Endothelial cell of umbilical vein (primary cell): ENCODE data around the gene ATAD1. TPM values are rescaled to one million over a fixed set of nuclear protein-coding genes. Genes with fewer than 3 reads are reported as not detected.

Experiments
- BruUV-seq: library from RNA; stranded (reverse); fragments of 400-500 nt; replicated peaks from 2 replicates; lab custom pipeline; 2021; lab: Mats Ljungman, UMichigan
- CTCF ChIA-PET: fragments of 300-600, 350-600 bp; sonication (Branson Sonifier 250); formaldehyde crosslinking; loops from one replicate; lab custom pipeline; 2021; ENCODE audit warnings: antibody characterized with exemption, inconsistent platforms; lab: Charles Lee
- POLR2A ChIA-PET: fragments of 300-600, 350-600 bp; sonication (Branson Sonifier 250); formaldehyde crosslinking; loops from one replicate; lab custom pipeline; 2021; ENCODE audit warnings: antibody characterized with exemption, inconsistent platforms; lab: Charles Lee
- DNase-seq: peaks from one replicate; pipeline ENCODE4 v3.0.0-alpha.2; 2011; ENCODE audit warnings: low read depth, low spot score
- FAIRE-seq: peaks from 2 replicates; lab custom pipeline; 2011; peaks lifted over from hg19 to GRCh38; lab: Jason Lieb, UNC
- H2AFZ ChIP-seq: 2 replicates; pipeline ENCODE4 v1.6.0; 2012; ENCODE audit warnings: low read depth, low read length, control low read depth, inconsistent platforms
- H3K27ac ChIP-seq: 2 replicates; pipeline ENCODE4 v1.5.1; 2011; ENCODE audit warnings: low read depth, mild to moderate bottlenecking, control low read depth, low read length, moderate library complexity; ENCODE audit not compliant: insufficient read depth
- H3K27me3 ChIP-seq, 2 experiments: 2 replicates each; pipeline versions ENCODE4 v1.6.0 to v1.6.1; 2011; ENCODE audit warnings: low read length in 2 of 2, mixed read lengths in 1 of 2; ENCODE audit not compliant: control insufficient read depth in 2 of 2, insufficient read depth in 2 of 2
- H3K36me3 ChIP-seq, 2 experiments: 2 replicates in 1 of 2; 3 replicates in 1 of 2; pipeline ENCODE4 v1.5.1; 2011; ENCODE audit warnings: low read length in 2 of 2, mild to moderate bottlenecking in 1 of 2, moderate library complexity in 1 of 2; ENCODE audit not compliant: control insufficient read depth in 2 of 2, insufficient read depth in 2 of 2; ENCODE audit errors: extremely low read depth in 1 of 2
- H3K4me1 ChIP-seq: 3 replicates; pipeline ENCODE4 v1.5.1; 2011; ENCODE audit warnings: mild to moderate bottlenecking, low read length; ENCODE audit not compliant: control insufficient read depth, insufficient read depth; ENCODE audit errors: extremely low read depth
- H3K4me2 ChIP-seq: 2 replicates; pipeline ENCODE4 v1.6.1; 2011; ENCODE audit warnings: low read length, control low read depth, mixed read lengths; ENCODE audit not compliant: insufficient read depth
- H3K4me3 ChIP-seq, 3 experiments: fragments of 200-600 bp in 1 of 3; sonication (generic), shearing (Covaris generic) in 1 of 3; replicated peaks in 1 of 3; 2 replicates each; pipeline ENCODE4 v1.5.1; 2011 to 2016; ENCODE audit warnings: control low read depth in 3 of 3, low read length in 3 of 3, mild to moderate bottlenecking in 2 of 3, inconsistent platforms in 1 of 3, low read depth in 1 of 3, moderate library complexity in 1 of 3; ENCODE audit not compliant: insufficient read depth in 1 of 3
- H3K79me2 ChIP-seq: 2 replicates; pipeline ENCODE4 v1.6.0; 2012; ENCODE audit warnings: low read length, inconsistent platforms; ENCODE audit not compliant: control insufficient read depth, insufficient read depth
- H3K9ac ChIP-seq: replicated peaks from 2 replicates; pipeline ENCODE3; 2011; ENCODE audit warnings: low read length, control low read depth; ENCODE audit not compliant: insufficient read depth; ENCODE audit errors: extremely low read depth
- H3K9me1 ChIP-seq: replicated peaks from 3 replicates; pipeline ENCODE4 v1.6.0; 2011; ENCODE audit warnings: mild to moderate bottlenecking, low read length; ENCODE audit not compliant: control insufficient read depth, insufficient read depth; ENCODE audit errors: extremely low read depth
- H3K9me3 ChIP-seq: replicated peaks from 2 replicates; pipeline ENCODE4 v1.5.1; 2012; ENCODE audit warnings: low read length, inconsistent platforms; ENCODE audit not compliant: control insufficient read depth, insufficient read depth
- H4K20me1 ChIP-seq: replicated peaks from 2 replicates; pipeline ENCODE3; 2011; ENCODE audit warnings: mild to moderate bottlenecking, low read length; ENCODE audit not compliant: control insufficient read depth, insufficient read depth; ENCODE audit errors: extremely low read depth
- EZH2 ChIP-seq: IDR thresholded peaks from 2 replicates; pipeline ENCODE4 v1.6.1; 2012; ENCODE audit warnings: borderline replicate concordance, low read depth, mild to moderate bottlenecking, moderate library complexity, low read length, inconsistent platforms; ENCODE audit not compliant: severe bottlenecking
- FOS ChIP-seq: IDR thresholded peaks from 2 replicates; pipeline ENCODE4 v1.6.1; 2011; ENCODE audit warnings: mild to moderate bottlenecking, low read length, moderate library complexity, borderline replicate concordance; ENCODE audit not compliant: insufficient read depth
- GATA2 ChIP-seq: IDR thresholded peaks from 2 replicates; pipeline ENCODE4 v1.7.0; 2011; ENCODE audit warnings: low read depth, mild to moderate bottlenecking, moderate library complexity, mixed read lengths, low read length; ENCODE audit not compliant: insufficient read length, insufficient read depth
- JUN ChIP-seq: IDR thresholded peaks from 2 replicates; pipeline ENCODE4 v1.6.1; 2011; ENCODE audit warnings: borderline replicate concordance, low read depth; ENCODE audit not compliant: insufficient read length, insufficient read depth
- MAX ChIP-seq: IDR thresholded peaks from 2 replicates; pipeline ENCODE4 v1.6.1; 2011; ENCODE audit not compliant: insufficient read depth, insufficient read length
- MYC ChIP-seq: IDR thresholded peaks from one replicate; pipeline ENCODE4 v1.6.1; 2011; ENCODE audit warnings: mild to moderate bottlenecking, low read depth, low read length
- POLR2A ChIP-seq: IDR thresholded peaks from 2 replicates; pipeline ENCODE4 v1.6.1; 2012; ENCODE audit warnings: low read depth, mild to moderate bottlenecking, control low read depth, low read length
- POLR2AphosphoS5 ChIP-seq: IDR thresholded peaks from 2 replicates; pipeline ENCODE4 v1.6.1; 2012; ENCODE audit warnings: low read depth, mild to moderate bottlenecking, control low read depth, low read length, moderate library complexity; ENCODE audit not compliant: insufficient read depth
- dilution Hi-C: fragments of 300-500 bp; cut with MboI; formaldehyde crosslinking; loops from one replicate; pipeline ENCODE4 v1.15.0; 2019; ENCODE audit warnings: low sequenced_read_pairs; ENCODE audit not compliant: extremely low pct_ligation_motif_present
- intact Hi-C: fragments of 100-400 bp; cut with micrococcal nuclease; formaldehyde crosslinking; loops from one replicate; pipeline ENCODE4 v1.10.0; 2022
- polyA plus RNA-seq, 4 experiments: library from polyadenylated mRNA; depleted of rRNA in 3 of 4; stranded (reverse) in 3 of 4; unstranded in 1 of 4; fragments of >200 nt; gene quantifications; 2 replicates each; pipeline versions ENCODE4 v1.2.1 to v1.2.3, GENCODE V29; 2011 to 2012; ENCODE audit warnings: missing spikeins in 1 of 4
- total RNA-seq: library from RNA; stranded (reverse); gene quantifications from 2 replicates; pipeline ENCODE4 v1.2.3, GENCODE V29; 2021
- TF ChIP-seq, protein P1 (sequence below), 2 donors: IDR thresholded peaks; 1 replicate in 1 of 2; 2 replicates in 1 of 2; pipeline ENCODE4 v1.5.1; 2011; ENCODE audit warnings: low read length in 2 of 2, mild to moderate bottlenecking in 2 of 2, moderate library complexity in 2 of 2, control low read depth in 1 of 2, inconsistent platforms in 1 of 2, low read depth in 1 of 2; ENCODE audit not compliant: insufficient read depth in 1 of 2; ENCODE audit errors: extremely low read depth in 1 of 2

Gene ATAD1
- total and polyA plus RNA-seq, 2 donors (not counting 3 experiments of a cell fraction or from before 2014, with no cell fraction given): 5.2 to 25.8 TPM

DNA sequence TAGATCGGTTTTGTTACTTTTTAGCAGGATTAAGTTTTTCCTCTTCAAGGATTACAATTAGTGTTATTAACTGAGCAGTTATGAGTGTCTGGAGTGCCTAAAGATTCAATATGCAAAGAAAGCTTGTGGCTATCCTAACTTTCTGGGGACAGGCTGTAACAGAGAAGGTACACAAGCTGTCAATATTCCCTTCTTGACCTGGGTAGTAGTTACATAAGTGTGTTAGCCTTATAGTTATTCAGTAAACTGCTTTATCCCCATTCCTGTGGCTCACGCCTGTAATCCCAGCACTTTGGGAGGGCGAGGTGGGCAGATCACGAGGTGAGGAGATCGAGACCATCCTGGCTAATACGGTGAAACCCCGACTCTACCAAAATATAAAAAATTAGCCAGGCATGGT lies 31.6 kb downstream of the ATAD1 start:
- H3K4me1 ChIP-seq: no peaks in the 10 kb centered on the region
- intact Hi-C loops: no loop called here
- TF ChIP-seq POLR2A: no peak
- no peak for TF ChIP-seq POLR2AphosphoS5
- TF ChIP-seq JUN: no peak
- TF ChIP-seq, protein P1, sequence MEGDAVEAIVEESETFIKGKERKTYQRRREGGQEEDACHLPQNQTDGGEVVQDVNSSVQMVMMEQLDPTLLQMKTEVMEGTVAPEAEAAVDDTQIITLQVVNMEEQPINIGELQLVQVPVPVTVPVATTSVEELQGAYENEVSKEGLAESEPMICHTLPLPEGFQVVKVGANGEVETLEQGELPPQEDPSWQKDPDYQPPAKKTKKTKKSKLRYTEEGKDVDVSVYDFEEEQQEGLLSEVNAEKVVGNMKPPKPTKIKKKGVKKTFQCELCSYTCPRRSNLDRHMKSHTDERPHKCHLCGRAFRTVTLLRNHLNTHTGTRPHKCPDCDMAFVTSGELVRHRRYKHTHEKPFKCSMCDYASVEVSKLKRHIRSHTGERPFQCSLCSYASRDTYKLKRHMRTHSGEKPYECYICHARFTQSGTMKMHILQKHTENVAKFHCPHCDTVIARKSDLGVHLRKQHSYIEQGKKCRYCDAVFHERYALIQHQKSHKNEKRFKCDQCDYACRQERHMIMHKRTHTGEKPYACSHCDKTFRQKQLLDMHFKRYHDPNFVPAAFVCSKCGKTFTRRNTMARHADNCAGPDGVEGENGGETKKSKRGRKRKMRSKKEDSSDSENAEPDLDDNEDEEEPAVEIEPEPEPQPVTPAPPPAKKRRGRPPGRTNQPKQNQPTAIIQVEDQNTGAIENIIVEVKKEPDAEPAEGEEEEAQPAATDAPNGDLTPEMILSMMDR (IDR thresholded peaks at IDR 0.05; ENCODE audit: extremely low read depth in 1 of 2, insufficient read depth in 1 of 2, low read depth in 1 of 2, low read length in 2 of 2): no peak
- TF ChIP-seq MYC: no peak
- no peak for TF ChIP-seq EZH2
- TF ChIP-seq GATA2: no peak
- no peak for TF ChIP-seq FOS
- TF ChIP-seq MAX: no peak
- DNase-seq (no peak), FAIRE-seq (no peak)
- BruUV-seq: no TSS peak
- no peaks in the 10 kb centered on the region for H3K9me1 ChIP-seq
- H3K27ac ChIP-seq: no peak overlapping the region
- H3K27me3 ChIP-seq: no peaks in the 10 kb centered on the region
- CTCF ChIA-PET: interaction anchor here (0.9 to 1.8 kb wide), 3 partner anchors 10 to 14 kb away, joined by 3 to 4 read pairs (median 3); no protein-coding TSS in a partner anchor
- H3K4me3 ChIP-seq: no peak overlapping the region
- dilution Hi-C loops: no loop called here
- H2AFZ ChIP-seq: no peak overlapping the region
- H4K20me1 ChIP-seq: no peaks in the 10 kb centered on the region
- POLR2A ChIA-PET: no interaction called here
- H3K36me3 ChIP-seq: peaks cover 0 to 2% of the 10 kb centered on the region in 2 experiments
- H3K9ac ChIP-seq: no peak overlapping the region
- no peaks in the 10 kb centered on the region for H3K9me3 ChIP-seq
- H3K79me2 ChIP-seq: no peaks in the 10 kb centered on the region
- no peak overlapping the region for H3K4me2 ChIP-seq
